Bronchial epithelial cell (primary cell): ENCODE measurements around the gene MYOZ1. TPM values are rescaled to one million over a fixed set of nuclear protein-coding genes. Genes with fewer than 3 reads are reported as not detected.
"Not testable (repeated sequence)": the region's sequence is repeated elsewhere in the genome, so short reads cannot be mapped to it uniquely, and the experiment has no call there.

Experiments
- DNase-seq: peaks from one replicate; pipeline ENCODE4 v3.0.0-alpha.2; 2010; ENCODE audit warnings: low read depth
- FAIRE-seq: peaks from 2 replicates; lab custom pipeline; 2011; peaks lifted over from hg19 to GRCh38; lab: Jason Lieb, UNC
- H3K27me3 ChIP-seq: 2 replicates; pipeline ENCODE4 v1.5.1; 2011; ENCODE audit warnings: low read length; ENCODE audit not compliant: control insufficient read depth, insufficient read depth
- H3K36me3 ChIP-seq: 2 replicates; pipeline ENCODE4 v1.5.1; 2011; ENCODE audit warnings: low read length; ENCODE audit not compliant: control insufficient read depth, insufficient read depth
- H3K4me3 ChIP-seq: 2 replicates; pipeline ENCODE4 v1.5.1; 2011; ENCODE audit warnings: mild to moderate bottlenecking, low read depth, low read length, control low read depth
- total RNA-seq: library from RNA; depleted of rRNA; stranded (reverse); fragments of >200 nt; gene quantifications from 2 replicates; pipeline ENCODE4 v1.2.1, GENCODE V29; 2014
- TF ChIP-seq, protein P1 (sequence below): IDR thresholded peaks from 2 replicates; pipeline ENCODE4 v1.5.1; 2011; ENCODE audit warnings: mild to moderate bottlenecking, moderate library complexity, low read length, control low read depth, inconsistent platforms; ENCODE audit not compliant: insufficient read depth, severe bottlenecking

MYOZ1 gene
- total RNA-seq, 1 donor from 2014 or later: not detected

DNA sequence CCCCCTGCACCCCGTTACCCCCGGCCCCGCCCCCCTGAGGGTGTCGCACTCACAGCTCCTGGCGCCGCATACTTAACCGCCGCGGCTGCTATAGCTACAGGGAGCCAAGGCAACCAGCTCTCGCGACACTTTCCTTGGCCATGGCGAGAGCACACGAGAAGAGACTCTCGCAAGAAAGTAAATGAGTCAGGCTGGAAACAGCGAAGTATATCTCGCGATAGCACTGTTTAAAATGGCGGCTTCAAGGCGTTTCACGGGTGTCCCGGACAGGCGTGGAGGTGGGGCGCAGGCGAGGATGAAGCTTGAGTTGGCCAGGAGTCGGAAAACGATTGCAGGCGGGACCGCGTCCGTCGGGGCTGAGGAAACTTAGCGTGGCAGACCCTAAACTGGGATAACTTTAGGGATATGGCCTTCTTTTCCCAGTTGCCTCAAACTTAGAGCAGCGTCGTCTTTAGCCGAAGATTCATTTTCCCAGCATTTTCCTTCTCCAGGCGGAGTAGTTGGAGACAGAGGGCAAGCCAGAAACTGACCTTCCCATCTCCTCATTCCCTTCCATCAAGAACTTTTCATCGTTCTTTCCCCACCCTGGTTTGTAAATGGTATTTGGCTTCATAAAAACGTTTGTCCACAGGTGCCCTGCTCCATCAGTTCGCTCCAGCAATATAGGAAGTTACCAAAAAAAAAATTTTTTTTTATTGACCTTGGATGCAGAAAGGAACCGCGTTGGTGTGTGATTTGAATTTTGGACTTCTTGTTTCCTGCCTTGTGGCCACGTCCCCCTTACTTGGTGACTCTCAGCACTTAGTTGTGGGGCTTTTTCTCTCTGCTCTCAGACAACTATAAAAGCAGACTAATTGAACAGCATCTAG lies 15.2 kb downstream of the MYOZ1 start:
- TF ChIP-seq, protein P1, sequence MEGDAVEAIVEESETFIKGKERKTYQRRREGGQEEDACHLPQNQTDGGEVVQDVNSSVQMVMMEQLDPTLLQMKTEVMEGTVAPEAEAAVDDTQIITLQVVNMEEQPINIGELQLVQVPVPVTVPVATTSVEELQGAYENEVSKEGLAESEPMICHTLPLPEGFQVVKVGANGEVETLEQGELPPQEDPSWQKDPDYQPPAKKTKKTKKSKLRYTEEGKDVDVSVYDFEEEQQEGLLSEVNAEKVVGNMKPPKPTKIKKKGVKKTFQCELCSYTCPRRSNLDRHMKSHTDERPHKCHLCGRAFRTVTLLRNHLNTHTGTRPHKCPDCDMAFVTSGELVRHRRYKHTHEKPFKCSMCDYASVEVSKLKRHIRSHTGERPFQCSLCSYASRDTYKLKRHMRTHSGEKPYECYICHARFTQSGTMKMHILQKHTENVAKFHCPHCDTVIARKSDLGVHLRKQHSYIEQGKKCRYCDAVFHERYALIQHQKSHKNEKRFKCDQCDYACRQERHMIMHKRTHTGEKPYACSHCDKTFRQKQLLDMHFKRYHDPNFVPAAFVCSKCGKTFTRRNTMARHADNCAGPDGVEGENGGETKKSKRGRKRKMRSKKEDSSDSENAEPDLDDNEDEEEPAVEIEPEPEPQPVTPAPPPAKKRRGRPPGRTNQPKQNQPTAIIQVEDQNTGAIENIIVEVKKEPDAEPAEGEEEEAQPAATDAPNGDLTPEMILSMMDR: no peak
- FAIRE-seq: no peak
- peak; percentile 98 for DNase-seq
- H3K27me3 ChIP-seq: no peaks in the 10 kb centered on the region
- H3K4me3 ChIP-seq: peak overlapping the region; percentile 92
- no peaks in the 10 kb centered on the region for H3K36me3 ChIP-seq

DNA sequence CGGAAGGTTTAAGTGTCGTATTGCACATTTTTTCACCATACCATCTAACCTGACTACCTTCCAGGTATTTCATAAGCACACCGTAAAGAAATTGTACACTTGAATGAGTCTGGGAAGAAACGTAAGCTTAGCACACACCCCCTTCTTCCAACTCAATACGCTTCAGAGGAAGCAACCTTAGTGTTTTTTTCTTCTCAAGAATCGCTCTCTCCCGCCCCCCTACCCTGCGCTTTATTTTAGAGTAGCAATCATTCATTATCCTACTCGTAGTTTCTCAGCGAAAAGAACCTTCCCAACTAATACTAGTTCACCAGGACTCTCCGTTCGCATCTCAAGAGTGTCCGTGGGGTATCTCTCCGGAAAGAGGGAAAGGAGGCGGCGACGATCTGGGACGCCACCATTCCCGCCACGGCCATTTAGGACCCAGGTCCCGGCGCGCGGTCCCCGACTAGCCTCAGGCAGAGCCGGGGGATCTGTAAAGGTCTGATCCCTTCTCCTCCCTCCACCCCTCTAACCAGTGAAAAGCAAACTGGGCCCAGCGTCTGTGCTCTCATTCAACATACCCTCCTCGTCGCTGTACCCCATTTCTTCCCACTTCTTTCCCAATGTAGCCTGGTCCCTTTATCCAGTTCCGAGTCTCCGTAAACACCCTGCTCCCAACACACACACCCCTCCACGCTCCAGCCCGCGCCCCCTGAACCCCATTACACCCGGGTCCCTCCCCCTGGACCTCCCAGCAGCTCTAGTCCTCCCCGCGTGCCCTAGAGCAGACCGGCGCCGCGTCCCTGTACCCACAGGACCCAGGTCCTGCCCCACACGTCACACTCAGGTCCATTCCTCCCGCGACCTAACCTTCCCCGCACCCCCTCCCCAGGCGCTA lies 16.0 kb downstream of the MYOZ1 start:
- Histone ChIP-seq H3K27me3 (no peaks in the 10 kb centered on the region), H3K4me3 (peak overlapping the region; percentile 92), H3K36me3 (no peaks in the 10 kb centered on the region)
- FAIRE-seq (no peak), DNase-seq (peak; percentile 68)
- TF ChIP-seq, protein P1: no peak

DNA sequence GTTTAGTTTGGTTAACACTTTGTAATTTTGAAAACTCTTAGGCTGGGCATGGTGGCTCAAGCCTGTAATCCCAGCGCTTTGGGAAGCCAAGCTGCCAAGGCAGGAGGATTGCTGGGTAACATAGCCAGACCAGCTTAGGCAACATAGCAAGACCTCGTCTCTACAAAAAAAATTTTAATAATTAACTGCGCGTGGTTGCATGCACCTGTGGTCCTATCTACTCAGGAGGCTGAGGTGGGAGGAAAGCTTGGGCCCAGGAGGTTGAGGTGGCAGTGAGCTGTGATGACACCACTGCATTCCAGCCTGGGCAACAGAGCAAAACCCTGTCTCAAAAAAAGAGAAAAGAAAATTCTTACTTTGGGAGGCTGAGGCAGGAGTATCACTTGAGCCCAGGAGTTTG lies 18.2 kb downstream of the MYOZ1 start:
- Histone ChIP-seq H3K4me3 (no peak overlapping the region), H3K27me3 (no peaks in the 10 kb centered on the region), H3K36me3 (no peaks in the 10 kb centered on the region)
- FAIRE-seq: no peak
- TF ChIP-seq, protein P1: no peak
- no peak for DNase-seq

DNA sequence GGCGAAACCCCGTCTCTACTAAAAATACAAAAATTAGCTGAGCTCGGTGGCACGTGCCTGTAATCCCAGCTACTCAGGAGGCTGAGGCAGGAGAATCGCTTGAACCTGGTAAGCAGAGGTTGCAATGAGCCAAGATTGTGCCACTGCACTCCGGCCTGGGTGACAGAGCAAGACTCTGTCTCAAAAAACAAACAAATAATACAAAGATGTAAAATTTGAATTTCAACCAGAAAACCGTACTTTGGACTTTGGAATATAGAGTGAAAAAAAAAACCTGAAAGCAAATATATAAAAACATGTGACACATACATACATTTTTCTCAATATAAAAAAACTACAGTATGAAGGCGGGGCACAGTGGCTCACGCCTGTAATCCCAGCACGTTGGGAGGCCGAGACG lies 20.3 kb downstream of the MYOZ1 start:
- not testable (repeated sequence) for H3K27me3 ChIP-seq, FAIRE-seq, H3K4me3 ChIP-seq, DNase-seq, H3K36me3 ChIP-seq

DNA sequence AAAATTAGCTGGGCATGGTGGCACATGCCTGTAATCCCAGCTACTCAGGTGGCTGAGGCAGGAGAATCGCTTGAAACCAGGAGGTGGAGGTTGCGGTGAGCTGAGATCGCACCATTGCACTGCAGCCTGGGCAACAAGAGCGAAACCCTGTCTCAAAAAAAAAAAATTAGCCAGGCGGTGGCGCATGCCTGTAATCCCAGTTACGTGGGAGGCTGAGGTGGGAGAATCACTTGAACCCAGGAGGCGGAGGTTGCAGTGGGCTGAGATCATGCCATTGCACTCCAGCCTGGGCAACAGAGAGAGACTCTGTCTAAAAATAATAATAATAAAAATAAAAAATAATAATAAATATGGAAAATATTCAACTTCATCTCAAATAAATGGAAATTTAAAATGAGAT lies 24.1 kb downstream of the MYOZ1 start:
- not testable (repeated sequence) for FAIRE-seq, H3K27me3 ChIP-seq, H3K36me3 ChIP-seq, DNase-seq, H3K4me3 ChIP-seq

DNA sequence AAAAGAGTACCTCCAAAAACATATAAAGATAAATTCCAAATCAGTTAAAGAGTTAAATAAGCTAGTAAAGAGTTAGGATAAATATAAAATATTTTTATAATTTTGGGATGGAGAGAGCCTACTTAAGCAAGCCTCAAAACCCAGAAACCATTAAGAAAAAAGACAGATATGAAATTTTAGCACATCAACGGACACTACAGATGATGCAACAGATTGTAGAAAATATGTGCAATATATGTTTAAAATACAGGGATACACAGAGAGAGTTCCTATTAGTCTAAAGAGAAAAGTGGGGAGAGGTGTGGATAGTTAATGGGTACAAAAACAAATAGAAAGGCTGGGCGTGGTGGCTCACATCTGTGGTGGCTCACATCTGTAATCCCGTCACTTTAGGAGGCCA lies 26.6 kb downstream of the MYOZ1 start:
- H3K36me3 ChIP-seq: no peaks in the 10 kb centered on the region
- no peak for DNase-seq

More for the DNA sequence above, 26.6 kb downstream of the MYOZ1 start:
- H3K4me3 ChIP-seq: no peak overlapping the region
- H3K27me3 ChIP-seq: no peaks in the 10 kb centered on the region
- FAIRE-seq: no peak
- TF ChIP-seq, protein P1: no peak
